Measurements from ENCODE around the gene ITGAV. TPM values are rescaled to one million over a fixed set of nuclear protein-coding genes. Genes with fewer than 3 reads are reported as not detected.

The ITGAV gene
- total RNA-seq, 2 experiments from 2014 or later: 4.7 to 7.5 TPM

DNA sequence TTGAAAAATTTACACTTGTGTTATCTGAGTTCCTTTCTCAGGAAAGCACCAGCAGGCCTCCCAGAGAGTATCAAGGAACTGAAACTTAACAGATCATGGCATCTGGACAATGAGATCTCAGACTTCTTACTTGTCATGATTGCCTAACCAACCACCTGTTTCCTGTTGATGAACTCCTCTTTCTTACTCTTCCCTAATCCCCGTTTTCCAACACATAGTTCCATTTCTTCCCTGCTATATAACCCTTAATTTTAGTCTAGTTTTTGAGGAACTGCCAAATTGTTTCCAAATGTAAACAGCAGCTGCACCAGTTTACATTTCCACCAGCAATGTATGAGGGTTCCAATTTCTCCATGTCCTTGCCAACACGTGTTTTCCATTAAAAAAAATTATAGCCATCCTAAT is 98.0 kb downstream of the ITGAV start:
- ChIA-PET CTCF (no interaction called here), POLR2A (no interaction called here)
- no peak overlapping the region for H3K4me3 Mint-ChIP-seq
- H3K36me3 Mint-ChIP-seq (ENCODE audit: low read depth): peaks cover 2% of the 10 kb centered on the region
- H3K9me3 Mint-ChIP-seq: peaks cover 17% of the 10 kb centered on the region
- TF ChIP-seq CTCF (IDR thresholded peaks at IDR 0.05): no peak
- H3K4me1 Mint-ChIP-seq (ENCODE audit: low read depth): no peaks in the 10 kb centered on the region
- peaks cover 9% of the 10 kb centered on the region for H3K27me3 Mint-ChIP-seq
- no peak overlapping the region for H3K27ac Mint-ChIP-seq
- intact Hi-C loops (cut with micrococcal nuclease): no loop called here
- no peak for DNase-seq
- ATAC-seq: no peak

GRCh38 chr2:186688813-186689212 is 99.0 kb downstream of the ITGAV start:
- Mint-ChIP-seq H3K36me3 (ENCODE audit: low read depth) (peaks cover 2% of the 10 kb centered on the region), H3K4me3 (no peak overlapping the region), H3K4me1 (ENCODE audit: low read depth) (no peaks in the 10 kb centered on the region), H3K27ac (no peak overlapping the region), H3K27me3 (peaks cover 14% of the 10 kb centered on the region), H3K9me3 (peaks cover 17% of the 10 kb centered on the region)
- no peak for DNase-seq
- ATAC-seq: no peak
- intact Hi-C loops (cut with micrococcal nuclease): no loop called here
- TF ChIP-seq CTCF (IDR thresholded peaks at IDR 0.05): no peak
- CTCF ChIA-PET: no interaction called here
- POLR2A ChIA-PET: no interaction called here

DNA sequence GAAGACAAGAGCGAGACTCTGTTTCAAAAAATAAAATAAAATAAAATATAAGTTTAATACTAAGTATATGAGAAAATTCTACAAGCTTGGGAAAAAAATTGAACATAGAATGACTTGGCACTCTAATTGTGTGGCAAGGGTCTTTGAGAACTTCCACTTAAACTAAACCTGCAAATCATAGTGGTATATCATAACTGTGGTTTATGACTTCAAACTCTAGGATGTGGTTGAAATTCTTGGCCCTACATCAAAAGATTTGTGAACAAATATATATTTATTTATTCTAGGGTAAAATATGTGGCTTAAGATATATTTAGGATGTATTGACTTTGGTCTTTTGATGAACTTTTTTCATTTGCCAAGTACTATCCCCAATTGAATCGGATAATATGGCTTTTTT is 100.9 kb downstream of the ITGAV start:
- Mint-ChIP-seq H3K27me3 (peaks cover 30% of the 10 kb centered on the region), H3K4me3 (no peak overlapping the region), H3K27ac (no peak overlapping the region), H3K36me3 (ENCODE audit: low read depth) (peaks cover 2% of the 10 kb centered on the region), H3K9me3 (peaks cover 17% of the 10 kb centered on the region), H3K4me1 (ENCODE audit: low read depth) (peaks cover 10% of the 10 kb centered on the region)
- no peak for ATAC-seq
- intact Hi-C loops (cut with micrococcal nuclease): no loop called here
- ChIA-PET CTCF (no interaction called here), POLR2A (no interaction called here)
- no peak for TF ChIP-seq CTCF (IDR thresholded peaks at IDR 0.05)
- DNase-seq: no peak

- no peak overlapping the region for H3K27ac Mint-ChIP-seq
- peaks cover 30% of the 10 kb centered on the region for H3K27me3 Mint-ChIP-seq
- H3K4me3 Mint-ChIP-seq: no peak overlapping the region
- H3K36me3 Mint-ChIP-seq (ENCODE audit: low read depth): peaks cover 2% of the 10 kb centered on the region
- POLR2A ChIA-PET: no interaction called here
- no peak for TF ChIP-seq CTCF (IDR thresholded peaks at IDR 0.05)
- CTCF ChIA-PET: no interaction called here
- H3K4me1 Mint-ChIP-seq (ENCODE audit: low read depth): peaks cover 10% of the 10 kb centered on the region
- DNase-seq (no peak), ATAC-seq (no peak)
- peaks cover 17% of the 10 kb centered on the region for H3K9me3 Mint-ChIP-seq
- intact Hi-C loops (cut with micrococcal nuclease): no loop called here
Observed at GRCh38 chr2:186691231-186691630, 101.4 kb downstream of the ITGAV start.

- CTCF ChIA-PET: no interaction called here
Observed at GRCh38 chr2:186691900-186692299, 102.0 kb downstream of the ITGAV start.

More at GRCh38 chr2:186691900-186692299, 102.0 kb downstream of the ITGAV start:
- peaks cover 36% of the 10 kb centered on the region for H3K27me3 Mint-ChIP-seq
- peaks cover 2% of the 10 kb centered on the region for H3K36me3 Mint-ChIP-seq (ENCODE audit: low read depth)
- peaks cover 16% of the 10 kb centered on the region for H3K9me3 Mint-ChIP-seq
- no peak for TF ChIP-seq CTCF (IDR thresholded peaks at IDR 0.05)
- DNase-seq (no peak), ATAC-seq (no peak)
- no peak overlapping the region for H3K27ac Mint-ChIP-seq
- POLR2A ChIA-PET: interaction anchor here (0.5 kb wide), 1 partner anchor 182 kb away, joined by 3 read pairs; no protein-coding TSS in a partner anchor
- H3K4me3 Mint-ChIP-seq: no peak overlapping the region
- peaks cover 10% of the 10 kb centered on the region for H3K4me1 Mint-ChIP-seq (ENCODE audit: low read depth)
- intact Hi-C loops (cut with micrococcal nuclease): no loop called here
